GM10266 (cell line): ENCODE measurements around the gene NCKAP5.

Experiments used
- DNase-seq: peaks from one replicate; pipeline ENCODE4 v3.0.0; 2012; ENCODE audit errors: extremely low spot score
- CTCF ChIP-seq: IDR thresholded peaks from 2 replicates; pipeline ENCODE4 v1.5.1; 2012; ENCODE audit warnings: mild to moderate bottlenecking, low read depth; ENCODE audit not compliant: control insufficient read depth, insufficient read depth; ENCODE audit errors: missing control alignments

NCKAP5 gene

GRCh38 chr2:132860220-132860619, 708.0 kb downstream of the NCKAP5 start:
- DNase-seq = no peak
- no peak for TF ChIP-seq CTCF

- DNase-seq = no peak
- no peak for TF ChIP-seq CTCF
These were observed 708.7 kb downstream of the NCKAP5 start for GRCh38 chr2:132859590-132859989.

- DNase-seq = no peak
- no peak for TF ChIP-seq CTCF
These were observed 710.9 kb downstream of the NCKAP5 start for GRCh38 chr2:132857319-132857718.

DNA sequence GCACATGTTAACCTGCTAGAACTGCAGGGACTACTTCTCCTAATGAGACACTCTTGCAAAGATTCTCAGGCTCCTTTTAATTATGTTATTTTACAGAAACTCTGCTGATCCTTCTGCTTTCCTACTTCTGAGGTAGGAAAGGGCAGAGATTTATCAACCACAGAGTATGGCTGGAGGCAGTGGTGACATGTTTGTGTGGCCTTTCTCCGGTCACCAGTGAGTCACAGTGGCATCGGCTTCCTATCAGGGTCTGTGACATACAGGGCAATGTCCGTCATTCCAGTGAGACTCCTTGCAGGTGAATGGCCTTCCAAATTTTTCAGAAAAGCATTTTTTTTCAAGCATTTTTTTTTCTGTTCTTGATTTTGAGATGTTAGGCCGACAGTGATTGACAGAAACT, 717.6 kb downstream of the NCKAP5 start:
- TF ChIP-seq CTCF = no peak
- DNase-seq = no peak

DNA sequence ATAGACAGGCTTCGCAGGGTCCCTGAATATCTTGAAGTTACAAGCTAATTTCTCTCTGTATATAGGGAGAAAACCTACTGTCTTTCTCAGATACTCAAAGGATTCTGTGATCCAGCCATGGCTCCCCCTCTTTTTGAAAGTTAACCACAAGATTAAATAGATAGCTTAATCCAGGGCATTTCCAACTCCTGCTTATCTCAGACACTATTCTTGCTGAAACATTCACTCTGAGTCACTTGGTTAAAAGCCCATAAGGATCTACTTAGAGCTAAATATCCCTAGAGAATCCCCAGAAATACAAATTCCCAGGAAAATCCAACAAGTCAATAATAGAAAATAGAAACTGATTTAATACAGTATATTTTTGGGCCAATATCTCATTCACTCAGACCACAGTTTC, 719.1 kb downstream of the NCKAP5 start:
- DNase-seq = no peak
- TF ChIP-seq CTCF = no peak

GRCh38 chr2:132845339-132845738, 722.9 kb downstream of the NCKAP5 start:
- no peak for TF ChIP-seq CTCF
- no peak for DNase-seq

DNA sequence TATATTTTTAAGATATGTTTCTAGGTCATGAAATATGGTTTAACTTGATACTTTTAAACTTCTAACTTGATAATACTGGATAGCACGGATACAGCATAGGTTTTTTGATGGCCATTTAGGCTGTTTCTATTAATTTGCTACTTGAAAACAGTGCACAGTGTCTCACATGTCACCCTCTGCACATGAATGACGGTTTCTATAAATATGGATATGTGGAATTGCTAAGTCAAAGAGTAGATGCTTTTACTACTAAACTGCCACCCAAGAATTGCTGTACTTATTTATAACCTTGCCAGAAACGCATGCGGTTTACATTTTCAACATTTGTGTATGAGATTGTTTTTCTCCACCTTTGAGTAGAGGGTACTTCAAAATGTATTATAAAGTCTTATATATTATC, 723.7 kb downstream of the NCKAP5 start:
- DNase-seq = no peak
- no peak for TF ChIP-seq CTCF

- DNase-seq = no peak
- TF ChIP-seq CTCF = no peak
These were observed 730.5 kb downstream of the NCKAP5 start for GRCh38 chr2:132837769-132838168.
